ENCODE measurements around the gene SYNPO.

GRCh38 chr5:150616506-150616905, 24.0 kb upstream of the SYNPO start:
- TF ChIP-seq, protein P1, sequence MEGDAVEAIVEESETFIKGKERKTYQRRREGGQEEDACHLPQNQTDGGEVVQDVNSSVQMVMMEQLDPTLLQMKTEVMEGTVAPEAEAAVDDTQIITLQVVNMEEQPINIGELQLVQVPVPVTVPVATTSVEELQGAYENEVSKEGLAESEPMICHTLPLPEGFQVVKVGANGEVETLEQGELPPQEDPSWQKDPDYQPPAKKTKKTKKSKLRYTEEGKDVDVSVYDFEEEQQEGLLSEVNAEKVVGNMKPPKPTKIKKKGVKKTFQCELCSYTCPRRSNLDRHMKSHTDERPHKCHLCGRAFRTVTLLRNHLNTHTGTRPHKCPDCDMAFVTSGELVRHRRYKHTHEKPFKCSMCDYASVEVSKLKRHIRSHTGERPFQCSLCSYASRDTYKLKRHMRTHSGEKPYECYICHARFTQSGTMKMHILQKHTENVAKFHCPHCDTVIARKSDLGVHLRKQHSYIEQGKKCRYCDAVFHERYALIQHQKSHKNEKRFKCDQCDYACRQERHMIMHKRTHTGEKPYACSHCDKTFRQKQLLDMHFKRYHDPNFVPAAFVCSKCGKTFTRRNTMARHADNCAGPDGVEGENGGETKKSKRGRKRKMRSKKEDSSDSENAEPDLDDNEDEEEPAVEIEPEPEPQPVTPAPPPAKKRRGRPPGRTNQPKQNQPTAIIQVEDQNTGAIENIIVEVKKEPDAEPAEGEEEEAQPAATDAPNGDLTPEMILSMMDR (IDR thresholded peaks at IDR 0.05) = no peak
- no peak for TF ChIP-seq POLR2A (IDR thresholded peaks at IDR 0.05; ENCODE audit: low read depth)
- TF ChIP-seq EP300 (IDR thresholded peaks at IDR 0.05) = no peak
- TF ChIP-seq POLR2AphosphoS5 (IDR thresholded peaks at IDR 0.05) = no peak
